ENCODE measurements around the gene ADAM19. TPM values are rescaled to one million over a fixed set of nuclear protein-coding genes. Genes with fewer than 3 reads are reported as not detected.

Gene ADAM19
- total and polyA plus RNA-seq, 2 experiments from 2014 or later, result 9.1 to 13.2 TPM

GRCh38 chr5:157446412-157446935 is 129.1 kb downstream of the ADAM19 start:
- Mint-ChIP-seq H3K27me3 (ENCODE audit: insufficient read depth, low read depth, poor library complexity) (no peaks in the 10 kb centered on the region), H3K36me3 (ENCODE audit: low read depth) (no peaks in the 10 kb centered on the region), H3K9me3 (no peaks in the 10 kb centered on the region), H3K4me1 (no peaks in the 10 kb centered on the region; the same call in 1 of the 3 replicates), H3K4me3 (no peak overlapping the region), H3K27ac (no peak overlapping the region)
- DNase-seq (ENCODE audit: low spot score) (no peak), ATAC-seq (no peak)
- Histone ChIP-seq H3K9me2 (ENCODE audit: insufficient read depth) (no peaks in the 10 kb centered on the region), H3K4me2 (no peak overlapping the region), H4K20me1 (replicated peaks; ENCODE audit: insufficient read depth) (no peaks in the 10 kb centered on the region), H3K27ac (ENCODE audit: low read depth) (no peak overlapping the region), H3K4me1 (ENCODE audit: insufficient read depth) (no peaks in the 10 kb centered on the region), H3K36me3 (ENCODE audit: insufficient read depth) (no peaks in the 10 kb centered on the region), H3K79me2 (replicated peaks; ENCODE audit: insufficient read depth) (no peaks in the 10 kb centered on the region), H2AFZ (peak overlapping the region; percentile 82; the same call in 1 of the 2 replicates), H3F3A (replicated peaks; ENCODE audit: low read depth) (no peaks in the 10 kb centered on the region), H3K27me3 (ENCODE audit: insufficient read depth) (no peaks in the 10 kb centered on the region), H3K4me3 (no peak overlapping the region)
- TF ChIP-seq JUNB (IDR thresholded peaks at IDR 0.05; ENCODE audit: unreplicated experiment) (no peak), EZH2 (IDR thresholded peaks at IDR 0.05; ENCODE audit: low read depth, unreplicated experiment) (no peak), ETS1 (IDR thresholded peaks at IDR 0.05) (no peak), POLR2AphosphoS5 (IDR thresholded peaks at IDR 0.05; ENCODE audit: low read depth) (no peak), STAT1 (IDR thresholded peaks at IDR 0.05; ENCODE audit: unreplicated experiment) (no peak)
- TF ChIP-seq, protein P1, sequence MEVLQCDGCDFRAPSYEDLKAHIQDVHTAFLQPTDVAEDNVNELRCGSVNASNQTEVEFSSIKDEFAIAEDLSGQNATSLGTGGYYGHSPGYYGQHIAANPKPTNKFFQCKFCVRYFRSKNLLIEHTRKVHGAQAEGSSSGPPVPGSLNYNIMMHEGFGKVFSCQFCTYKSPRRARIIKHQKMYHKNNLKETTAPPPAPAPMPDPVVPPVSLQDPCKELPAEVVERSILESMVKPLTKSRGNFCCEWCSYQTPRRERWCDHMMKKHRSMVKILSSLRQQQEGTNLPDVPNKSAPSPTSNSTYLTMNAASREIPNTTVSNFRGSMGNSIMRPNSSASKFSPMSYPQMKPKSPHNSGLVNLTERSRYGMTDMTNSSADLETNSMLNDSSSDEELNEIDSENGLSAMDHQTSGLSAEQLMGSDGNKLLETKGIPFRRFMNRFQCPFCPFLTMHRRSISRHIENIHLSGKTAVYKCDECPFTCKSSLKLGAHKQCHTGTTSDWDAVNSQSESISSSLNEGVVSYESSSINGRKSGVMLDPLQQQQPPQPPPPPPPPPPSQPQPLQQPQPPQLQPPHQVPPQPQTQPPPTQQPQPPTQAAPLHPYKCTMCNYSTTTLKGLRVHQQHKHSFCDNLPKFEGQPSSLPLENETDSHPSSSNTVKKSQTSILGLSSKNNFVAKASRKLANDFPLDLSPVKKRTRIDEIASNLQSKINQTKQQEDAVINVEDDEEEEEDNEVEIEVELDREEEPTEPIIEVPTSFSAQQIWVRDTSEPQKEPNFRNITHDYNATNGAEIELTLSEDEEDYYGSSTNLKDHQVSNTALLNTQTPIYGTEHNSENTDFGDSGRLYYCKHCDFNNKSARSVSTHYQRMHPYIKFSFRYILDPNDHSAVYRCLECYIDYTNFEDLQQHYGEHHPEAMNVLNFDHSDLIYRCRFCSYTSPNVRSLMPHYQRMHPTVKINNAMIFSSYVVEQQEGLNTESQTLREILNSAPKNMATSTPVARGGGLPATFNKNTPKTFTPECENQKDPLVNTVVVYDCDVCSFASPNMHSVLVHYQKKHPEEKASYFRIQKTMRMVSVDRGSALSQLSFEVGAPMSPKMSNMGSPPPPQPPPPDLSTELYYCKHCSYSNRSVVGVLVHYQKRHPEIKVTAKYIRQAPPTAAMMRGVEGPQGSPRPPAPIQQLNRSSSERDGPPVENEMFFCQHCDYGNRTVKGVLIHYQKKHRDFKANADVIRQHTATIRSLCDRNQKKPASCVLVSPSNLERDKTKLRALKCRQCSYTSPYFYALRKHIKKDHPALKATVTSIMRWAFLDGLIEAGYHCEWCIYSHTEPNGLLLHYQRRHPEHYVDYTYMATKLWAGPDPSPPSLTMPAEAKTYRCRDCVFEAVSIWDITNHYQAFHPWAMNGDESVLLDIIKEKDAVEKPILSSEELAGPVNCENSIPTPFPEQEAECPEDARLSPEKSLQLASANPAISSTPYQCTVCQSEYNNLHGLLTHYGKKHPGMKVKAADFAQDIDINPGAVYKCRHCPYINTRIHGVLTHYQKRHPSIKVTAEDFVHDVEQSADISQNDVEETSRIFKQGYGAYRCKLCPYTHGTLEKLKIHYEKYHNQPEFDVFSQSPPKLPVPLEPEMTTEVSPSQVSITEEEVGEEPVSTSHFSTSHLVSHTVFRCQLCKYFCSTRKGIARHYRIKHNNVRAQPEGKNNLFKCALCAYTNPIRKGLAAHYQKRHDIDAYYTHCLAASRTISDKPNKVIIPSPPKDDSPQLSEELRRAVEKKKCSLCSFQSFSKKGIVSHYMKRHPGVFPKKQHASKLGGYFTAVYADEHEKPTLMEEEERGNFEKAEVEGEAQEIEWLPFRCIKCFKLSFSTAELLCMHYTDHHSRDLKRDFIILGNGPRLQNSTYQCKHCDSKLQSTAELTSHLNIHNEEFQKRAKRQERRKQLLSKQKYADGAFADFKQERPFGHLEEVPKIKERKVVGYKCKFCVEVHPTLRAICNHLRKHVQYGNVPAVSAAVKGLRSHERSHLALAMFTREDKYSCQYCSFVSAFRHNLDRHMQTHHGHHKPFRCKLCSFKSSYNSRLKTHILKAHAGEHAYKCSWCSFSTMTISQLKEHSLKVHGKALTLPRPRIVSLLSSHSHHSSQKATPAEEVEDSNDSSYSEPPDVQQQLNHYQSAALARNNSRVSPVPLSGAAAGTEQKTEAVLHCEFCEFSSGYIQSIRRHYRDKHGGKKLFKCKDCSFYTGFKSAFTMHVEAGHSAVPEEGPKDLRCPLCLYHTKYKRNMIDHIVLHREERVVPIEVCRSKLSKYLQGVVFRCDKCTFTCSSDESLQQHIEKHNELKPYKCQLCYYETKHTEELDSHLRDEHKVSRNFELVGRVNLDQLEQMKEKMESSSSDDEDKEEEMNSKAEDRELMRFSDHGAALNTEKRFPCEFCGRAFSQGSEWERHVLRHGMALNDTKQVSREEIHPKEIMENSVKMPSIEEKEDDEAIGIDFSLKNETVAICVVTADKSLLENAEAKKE (CRISPR knock-in tag; IDR thresholded peaks at IDR 0.05), result no peak

Measured in GM23338 (cell line).